UCSD-AML1 (cell line): ENCODE data around the gene SDC1.

ENCODE experiments used
- DNase-seq: peaks from one replicate; lab custom pipeline; 2025; ENCODE audit not compliant: unreplicated experiment; lab: John Stamatoyannopoulos, UW

The SDC1 gene

DNA sequence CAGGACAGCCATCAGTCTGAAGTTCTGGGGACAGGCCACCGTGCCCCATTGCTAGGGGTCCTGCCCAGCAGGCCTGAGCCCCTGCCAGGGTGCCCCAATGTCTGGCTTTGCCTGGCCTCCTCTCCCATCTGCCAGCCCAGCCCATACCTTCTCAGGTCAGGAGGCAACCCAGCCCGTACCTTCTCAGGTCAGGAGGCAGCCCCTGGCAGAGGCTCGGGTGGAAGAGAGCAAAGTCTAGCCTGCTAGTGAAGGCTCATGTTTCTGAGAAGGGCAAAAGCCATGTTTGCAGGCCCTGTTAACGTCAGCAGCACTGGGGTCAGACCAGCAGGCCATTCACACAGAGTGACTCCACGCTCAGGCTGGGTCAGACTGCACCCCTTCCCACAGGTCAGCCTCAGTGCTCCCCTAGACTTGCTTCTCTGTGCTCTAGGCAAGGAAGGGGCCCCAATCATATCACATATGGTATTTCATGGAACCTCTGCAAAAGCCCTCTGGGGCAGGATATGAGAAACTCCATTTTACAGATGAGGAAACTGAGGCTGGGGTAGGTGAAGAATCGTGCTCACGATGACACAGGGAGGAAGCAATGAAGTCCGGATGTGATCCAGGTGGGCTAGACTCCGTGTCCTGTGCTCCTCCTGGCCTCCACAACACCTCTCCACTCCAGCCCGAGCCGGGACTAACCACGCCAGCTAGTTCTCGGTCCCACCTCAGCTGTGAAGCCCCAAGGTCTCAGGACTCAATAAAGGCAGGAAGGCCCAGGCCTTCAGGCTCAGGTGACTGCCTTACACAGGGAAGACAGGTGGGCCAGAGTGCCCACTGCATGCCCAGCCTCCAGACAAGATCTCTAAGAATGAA lies 9.5 kb downstream of the SDC1 start:
- DNase-seq, result no peak

DNA sequence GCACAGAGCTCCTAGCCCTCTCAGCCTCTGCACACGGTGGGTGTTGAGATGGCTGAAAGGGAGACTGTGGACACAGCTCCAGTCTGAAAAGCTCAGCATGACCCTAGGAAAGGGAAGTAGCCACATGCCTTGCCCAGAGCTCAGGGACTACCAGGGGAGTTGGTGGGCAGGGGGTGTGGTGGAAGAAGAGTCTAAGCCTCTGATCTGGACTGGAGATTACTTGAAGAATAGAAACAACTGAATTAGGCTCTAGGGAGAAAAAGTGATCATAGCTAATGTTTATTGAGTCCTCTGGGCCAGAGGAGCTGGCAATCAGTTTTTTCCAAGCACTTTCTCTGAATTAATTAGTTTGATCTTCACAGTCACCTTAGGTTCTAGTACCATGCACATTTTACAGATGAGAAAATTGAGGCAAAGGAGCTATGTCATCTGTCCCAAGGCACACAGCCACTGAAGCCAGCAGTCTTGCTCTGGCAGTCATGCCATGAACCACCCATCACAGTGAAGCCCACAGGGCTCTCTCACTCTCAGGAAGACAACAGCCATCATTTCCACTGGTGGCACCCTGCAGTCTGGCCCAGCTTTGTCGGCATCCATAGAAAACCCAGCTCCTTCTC lies 10.3 kb downstream of the SDC1 start:
- no peak for DNase-seq

DNA sequence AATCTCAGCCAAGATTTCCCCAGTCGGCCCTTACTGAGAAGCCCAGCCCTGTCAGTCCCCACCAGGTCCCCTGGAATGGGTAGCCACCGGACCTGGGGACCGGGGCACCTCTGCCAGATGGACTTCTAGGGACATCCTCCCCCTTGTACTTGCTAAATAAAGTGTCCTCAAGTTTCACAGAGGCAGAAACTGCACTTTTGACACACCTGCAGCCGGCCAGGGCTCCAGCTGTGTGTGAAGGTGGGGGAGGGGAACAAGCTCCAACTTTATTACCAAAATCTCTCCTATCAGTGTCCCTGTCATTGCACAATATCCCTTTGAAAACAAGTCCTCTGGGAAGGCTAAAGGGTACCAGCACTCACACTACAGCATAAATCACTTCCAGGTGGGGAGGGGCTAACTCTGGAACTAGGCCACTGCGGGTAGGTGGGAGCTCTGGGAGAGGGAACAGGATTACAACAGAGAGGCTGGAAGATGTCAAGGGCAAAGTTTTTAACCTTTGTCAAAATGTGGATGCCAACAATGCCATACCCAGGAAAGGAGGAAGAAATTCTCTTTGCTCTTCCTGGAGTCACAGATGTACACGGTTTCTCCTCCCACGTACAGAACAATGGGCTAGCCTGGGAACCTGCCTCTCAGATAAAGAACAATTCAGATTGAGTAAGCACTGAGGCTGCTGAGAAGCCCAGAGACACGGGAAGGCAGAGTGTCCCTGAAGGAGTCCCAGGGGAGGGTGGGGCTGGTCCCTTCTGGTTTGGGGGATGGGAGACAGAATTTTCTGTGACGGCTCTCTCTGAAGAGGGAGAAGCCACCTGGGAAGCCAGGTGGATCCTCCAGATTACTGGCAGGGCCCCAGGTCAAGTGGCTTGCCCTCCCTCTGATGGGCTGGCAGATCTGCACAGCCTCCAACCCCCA lies 11.0 kb downstream of the SDC1 start:
- DNase-seq, result no peak

DNA sequence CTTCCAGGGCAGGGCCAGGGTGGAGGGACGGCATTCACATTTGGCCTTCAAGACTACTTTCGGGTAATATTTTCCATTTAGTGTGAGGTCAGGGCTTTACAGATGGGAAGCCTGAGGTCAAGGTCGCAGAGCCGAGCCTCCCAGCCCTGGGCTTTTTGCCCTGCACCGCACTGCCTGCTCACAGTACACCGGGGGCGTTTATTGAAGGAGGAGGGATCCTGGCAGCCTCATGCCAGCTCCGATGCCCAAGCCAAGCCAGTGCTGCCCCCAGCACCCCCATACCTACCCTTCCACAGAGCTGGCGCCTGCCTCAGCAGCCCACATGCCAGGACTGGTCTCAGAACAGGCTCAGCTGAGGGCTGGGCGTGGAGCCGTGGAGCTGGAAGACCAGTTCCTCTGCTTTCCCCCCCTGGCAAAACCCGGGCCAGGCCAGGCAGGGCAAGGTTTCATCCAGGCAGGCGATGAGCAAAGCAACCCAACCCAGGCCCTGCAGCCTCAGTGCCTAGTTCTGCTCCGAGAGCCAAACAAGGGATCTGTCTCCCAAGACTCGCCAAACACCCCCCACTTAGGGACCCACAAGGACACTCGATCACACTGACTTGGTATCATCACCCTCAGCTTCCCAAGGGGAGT lies 11.9 kb downstream of the SDC1 start:
- DNase-seq, result no peak

DNA sequence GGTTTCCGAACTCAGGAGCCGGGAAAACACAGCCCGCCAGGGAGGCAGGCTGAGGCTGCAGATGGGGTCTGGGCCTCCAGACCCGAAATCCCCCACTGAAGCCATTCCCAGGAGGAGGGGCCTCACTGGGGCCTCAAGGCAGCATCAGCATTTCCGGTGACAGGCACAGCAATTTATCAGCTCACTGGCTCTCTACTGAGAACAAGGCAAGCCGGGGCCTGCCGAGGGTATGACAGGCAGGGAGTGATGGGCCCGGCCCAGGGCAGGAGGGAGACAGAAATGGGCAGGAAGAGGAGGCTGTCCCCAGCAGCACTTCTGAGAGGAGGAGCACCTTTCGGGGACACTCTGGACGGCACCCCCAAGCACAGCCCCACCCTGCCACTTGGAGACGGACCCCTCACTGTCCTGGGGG lies 12.5 kb downstream of the SDC1 start:
- no peak for DNase-seq

DNA sequence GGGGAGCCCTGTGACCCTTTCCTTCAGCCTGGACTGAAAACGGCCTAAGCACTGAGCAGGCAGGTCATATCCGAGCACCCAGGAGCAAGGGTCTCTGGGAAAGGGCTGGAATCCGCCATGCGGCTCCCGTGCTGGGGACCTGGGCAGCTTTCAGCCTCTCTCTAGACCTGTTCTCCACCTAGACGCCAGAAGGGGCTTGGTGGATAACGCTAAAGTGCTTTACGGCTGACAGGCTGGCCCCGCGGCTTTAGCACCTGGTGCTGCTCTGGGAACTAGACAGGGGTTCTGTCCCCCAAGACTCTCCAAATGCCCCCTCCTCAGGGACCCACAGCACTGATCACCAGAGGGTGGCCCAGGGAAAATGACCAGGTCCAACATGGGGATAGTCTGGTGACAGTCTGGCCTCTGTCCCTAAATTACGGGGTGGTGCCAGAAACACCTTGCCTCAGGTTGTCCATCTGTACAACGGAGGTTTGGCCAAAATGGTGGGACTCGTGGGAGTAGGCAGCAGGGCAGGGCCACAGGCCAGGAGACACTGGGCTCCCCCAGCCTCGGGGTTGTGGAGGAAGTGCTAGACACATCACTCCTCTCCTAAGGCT lies 13.0 kb downstream of the SDC1 start:
- no peak for DNase-seq

DNA sequence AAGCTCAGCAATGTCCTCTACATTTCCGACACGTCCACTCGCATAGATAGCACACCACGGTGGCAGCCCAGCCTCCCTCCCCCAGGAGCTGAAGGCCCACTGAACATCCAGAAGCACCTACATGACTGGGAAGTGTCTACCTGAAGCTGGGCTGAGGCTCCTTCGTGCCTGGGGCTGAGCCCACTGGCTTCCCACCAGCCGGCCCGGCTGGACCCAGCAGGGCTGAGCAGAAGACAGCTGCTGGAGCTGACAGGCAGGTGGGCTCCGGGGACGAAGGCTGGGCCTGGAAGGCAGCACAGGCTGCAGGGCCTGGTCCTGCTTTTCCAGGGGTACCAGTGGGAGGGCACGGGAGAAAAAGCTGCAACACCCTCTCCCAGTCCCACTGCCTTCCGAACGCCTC lies 13.5 kb downstream of the SDC1 start:
- no peak for DNase-seq

DNA sequence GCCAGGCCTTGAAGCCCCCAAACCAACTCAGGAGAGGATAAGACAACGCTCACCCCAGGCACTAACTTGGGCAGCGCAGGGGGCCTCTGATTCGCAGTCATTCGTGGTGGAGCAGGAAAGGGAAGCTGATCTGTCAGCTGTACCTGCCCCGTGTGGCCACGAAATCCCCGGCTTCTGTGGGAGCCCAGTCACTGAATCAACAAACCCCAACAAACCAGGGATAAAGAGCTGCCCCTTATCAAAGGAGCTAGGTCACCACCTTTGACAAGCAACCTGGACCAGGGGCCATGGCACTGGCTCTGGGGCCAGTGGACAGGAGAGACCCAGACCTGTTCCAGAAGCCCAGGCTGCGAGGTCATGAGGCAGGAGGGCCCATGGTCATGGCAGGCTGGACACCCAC lies 14.5 kb downstream of the SDC1 start:
- DNase-seq, result no peak

DNA sequence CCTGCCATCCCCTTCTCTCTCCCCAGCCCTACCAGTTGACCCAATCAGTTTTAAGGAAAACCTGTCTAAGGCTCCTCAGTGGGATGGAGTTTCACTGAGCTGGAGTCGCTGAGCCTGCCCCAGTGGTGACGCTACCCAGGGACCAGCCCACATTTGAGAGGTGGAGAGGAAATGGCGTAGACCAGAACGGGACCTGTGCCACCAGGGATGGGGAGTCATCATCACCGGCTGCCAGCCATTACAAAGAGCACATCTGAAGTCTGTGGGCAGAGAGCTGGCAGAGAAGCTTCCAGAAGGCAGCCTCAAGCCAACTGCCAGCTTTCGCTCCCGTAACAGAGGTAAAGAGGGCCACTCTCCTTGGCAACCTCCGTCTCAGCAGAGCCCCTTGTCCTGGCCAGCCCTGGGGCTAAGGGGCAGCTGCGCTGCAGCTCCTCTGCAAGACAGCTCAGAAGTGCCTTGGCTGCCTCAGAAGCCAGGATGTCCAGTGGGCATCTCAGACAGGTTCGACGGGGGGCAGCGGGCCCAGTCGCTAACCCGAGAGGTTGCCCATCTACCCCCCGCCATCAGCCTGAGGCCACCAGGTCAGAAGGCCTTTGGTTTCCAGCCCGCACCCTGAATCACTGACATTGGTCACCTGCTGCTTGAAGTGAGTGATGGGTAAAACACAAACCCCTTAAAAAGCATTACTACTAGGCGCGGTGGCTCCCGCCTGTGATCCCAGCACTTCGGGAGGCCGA lies 15.4 kb downstream of the SDC1 start:
- DNase-seq, result no peak

DNA sequence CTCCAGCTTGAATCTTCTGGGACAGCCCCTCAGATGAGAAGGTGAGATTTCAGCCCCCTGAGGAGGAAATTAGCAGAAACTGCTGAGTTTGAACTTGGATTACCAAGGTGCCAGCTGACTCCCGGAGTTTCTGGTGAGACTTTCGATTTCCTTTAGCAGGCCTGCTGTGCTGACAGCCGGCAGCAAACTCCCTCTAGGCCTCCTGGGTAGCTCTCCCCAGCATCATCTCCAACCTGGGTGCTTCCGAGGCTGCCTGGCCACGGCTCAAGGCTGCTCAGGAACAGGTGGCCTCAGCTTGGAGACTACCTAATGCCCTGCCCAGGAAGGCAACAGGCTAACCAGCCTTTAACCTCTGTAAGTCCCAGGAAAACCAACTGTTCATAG lies 16.5 kb downstream of the SDC1 start:
- no peak for DNase-seq

DNA sequence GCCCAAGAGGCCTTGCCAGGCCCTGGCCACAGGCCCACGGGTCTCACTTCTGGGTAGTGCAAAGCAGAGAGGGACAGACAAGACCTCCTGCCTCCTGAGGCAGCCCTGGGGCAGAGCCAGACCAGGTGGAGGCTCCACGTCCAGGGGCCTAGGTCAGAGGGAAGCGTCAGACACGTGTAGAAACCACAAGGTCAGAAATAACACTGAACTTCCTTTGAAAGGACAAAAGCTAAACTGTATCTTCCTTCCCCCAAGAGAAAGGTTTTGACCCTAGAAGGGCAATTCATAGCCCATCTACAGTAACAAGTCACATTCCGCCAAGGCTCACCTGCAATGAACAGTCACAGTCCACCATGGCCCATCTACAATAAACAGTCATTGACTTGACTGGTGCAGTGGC lies 17.9 kb downstream of the SDC1 start:
- no peak for DNase-seq

DNA sequence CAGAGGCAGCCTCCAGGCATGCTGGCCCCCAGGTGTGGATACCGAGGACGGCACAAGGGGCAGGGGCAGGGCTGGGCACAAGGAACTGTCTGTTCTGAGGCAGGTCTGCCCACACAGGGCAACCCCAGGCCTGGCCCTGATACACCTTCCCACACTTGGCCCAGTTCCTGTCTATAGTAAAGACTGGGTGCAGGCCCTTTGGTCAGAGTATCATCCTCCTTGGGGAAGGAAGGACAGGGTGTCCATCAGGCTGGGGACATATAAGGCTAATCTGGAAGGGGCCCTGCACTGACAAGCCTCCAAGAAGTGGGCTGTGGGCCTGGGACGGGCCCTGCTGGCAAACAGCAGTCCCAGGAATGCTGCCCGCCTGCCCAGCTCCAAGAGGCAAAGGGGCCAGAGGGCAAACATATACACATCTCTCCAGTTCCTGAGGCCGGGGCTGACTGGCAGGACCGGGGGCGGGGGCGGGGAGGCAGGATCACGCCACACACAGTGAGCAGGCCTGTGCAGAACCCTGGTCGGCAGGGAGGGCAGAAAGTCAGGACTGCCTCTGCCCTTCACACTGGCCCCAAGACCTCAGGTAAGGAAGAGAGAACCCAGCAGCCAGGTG lies 18.9 kb downstream of the SDC1 start:
- DNase-seq, result no peak

DNA sequence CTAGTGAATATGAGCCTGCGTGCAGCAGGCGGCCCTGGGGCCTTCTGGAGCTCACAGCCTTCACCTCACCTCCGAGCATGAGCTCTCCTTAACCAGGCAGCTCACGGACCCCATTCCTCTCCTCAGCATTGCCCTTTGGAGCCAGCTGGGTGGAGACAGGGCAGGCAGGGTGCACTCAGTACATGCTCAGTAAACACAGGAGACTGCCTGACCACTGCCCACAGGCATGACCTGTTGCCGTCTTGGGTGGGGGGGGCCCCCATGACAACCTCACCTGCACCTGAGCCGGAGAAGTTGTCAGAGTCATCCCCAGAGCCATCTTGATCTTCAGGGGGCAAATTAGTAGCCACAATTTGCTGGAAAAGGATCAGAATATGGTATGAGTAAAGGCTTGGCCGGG lies 19.9 kb downstream of the SDC1 start:
- no peak for DNase-seq

DNA sequence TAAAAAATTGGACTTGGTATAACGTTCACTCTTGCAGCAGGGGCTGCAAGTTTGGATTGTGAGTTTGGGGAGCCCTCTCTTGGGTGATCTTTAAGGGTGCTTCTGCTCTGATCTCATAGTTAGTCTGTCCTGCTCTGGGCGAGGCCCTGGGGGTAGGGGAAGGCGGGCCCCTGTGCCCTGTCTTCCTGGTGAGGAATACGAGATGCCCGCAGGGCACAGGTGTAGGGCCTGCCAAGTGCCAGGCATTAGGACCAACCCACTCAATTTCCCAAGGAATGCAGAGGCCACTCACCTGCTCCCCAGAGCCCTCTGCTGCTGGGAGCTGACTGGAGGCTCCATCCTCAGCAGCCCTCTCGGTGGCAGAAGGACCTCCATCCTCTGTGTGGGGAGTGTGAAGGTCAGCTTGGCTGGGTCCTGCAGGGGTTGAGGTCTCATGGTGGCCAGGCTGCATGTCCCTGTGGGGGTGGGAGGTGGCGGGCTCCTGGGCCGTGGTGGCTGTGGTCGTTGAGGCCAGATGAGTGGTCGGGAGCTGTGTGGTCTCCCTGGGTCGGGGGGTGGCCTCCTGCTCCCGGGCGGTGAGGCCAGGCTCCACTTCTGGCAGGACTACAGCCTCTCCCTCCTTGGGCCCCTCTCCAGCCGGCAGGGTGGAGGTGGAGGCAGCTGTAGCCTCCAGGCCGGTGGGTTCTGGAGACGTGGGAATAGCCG lies 21.3 kb downstream of the SDC1 start:
- no peak for DNase-seq

DNA sequence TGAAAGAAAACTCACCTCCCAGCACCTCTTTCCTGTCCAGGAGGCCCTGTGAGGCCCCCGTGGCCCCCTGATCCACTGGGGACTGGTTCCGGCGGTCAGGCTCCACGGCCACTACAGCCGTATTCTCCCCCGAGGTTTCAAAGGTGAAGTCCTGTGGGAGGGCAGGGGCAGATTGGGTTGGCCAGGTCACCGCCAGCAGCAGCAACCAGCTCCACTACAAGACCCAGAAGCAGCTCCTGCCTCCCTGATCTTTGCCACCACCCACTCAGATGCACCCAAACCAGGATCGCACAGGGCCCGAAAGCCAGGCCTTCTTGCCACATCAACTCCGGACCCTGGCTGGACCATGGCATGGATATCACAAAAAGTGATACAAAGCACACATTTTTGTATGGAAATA lies 21.9 kb downstream of the SDC1 start:
- DNase-seq, result no peak

DNA sequence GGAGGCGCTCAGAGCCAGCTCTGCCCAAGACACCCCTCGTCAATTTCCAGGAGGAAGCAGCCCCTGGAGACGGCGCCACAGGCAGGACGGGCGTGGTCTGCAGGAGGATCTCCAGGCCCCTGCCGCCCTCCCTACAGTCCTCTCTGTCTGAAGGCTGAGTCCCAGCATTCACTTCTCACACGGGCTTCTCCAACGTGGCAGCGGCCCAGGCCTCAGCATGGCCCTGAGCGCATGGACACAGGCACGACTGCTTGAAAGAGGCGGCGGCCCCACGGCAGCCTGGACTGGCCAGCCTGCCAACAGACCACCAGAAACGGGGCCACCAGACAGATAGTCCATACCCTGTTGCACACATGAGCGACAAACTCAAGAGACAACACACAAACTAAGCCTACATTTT lies 23.3 kb downstream of the SDC1 start:
- no peak for DNase-seq

DNA sequence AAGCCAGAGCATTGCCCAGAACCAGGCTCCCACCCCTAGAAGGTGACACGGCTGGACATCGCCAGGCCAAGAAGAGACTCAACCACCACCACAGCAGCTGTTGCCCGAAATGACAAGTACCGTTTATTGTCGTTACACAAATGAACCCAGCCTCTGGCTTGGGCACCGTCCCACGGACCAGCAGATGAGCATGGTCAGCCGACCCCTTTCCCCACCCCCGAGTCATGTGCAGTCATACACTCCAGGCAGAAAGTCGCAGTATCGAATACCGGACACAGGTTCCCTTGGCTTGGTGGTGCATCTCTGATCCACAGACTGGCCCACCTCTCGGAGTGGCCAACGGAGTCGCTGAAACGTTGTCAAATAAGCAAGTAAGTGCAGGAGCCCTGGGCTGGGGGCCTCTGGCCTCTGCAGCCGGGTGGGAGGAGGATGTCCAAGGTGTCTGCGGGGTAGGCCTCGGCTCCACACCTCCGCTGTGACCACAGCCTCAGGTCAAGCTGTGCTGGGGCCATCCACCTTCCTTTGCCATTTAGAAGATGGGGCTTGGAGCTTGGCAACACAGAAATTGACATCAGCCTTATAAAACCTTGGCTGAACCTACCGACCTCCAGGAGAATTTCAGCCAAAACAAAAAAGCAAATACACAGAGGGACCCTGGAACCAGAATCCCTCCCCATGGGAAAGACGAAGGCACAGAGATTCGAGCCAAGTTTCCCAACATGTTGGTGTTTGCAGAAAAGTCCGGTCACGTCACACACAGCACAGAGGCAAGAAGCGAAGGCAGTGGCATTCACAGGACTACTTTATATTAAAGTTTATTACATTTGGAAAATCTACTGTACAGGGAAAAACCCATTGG lies 24.0 kb downstream of the SDC1 start:
- DNase-seq, result no peak

DNA sequence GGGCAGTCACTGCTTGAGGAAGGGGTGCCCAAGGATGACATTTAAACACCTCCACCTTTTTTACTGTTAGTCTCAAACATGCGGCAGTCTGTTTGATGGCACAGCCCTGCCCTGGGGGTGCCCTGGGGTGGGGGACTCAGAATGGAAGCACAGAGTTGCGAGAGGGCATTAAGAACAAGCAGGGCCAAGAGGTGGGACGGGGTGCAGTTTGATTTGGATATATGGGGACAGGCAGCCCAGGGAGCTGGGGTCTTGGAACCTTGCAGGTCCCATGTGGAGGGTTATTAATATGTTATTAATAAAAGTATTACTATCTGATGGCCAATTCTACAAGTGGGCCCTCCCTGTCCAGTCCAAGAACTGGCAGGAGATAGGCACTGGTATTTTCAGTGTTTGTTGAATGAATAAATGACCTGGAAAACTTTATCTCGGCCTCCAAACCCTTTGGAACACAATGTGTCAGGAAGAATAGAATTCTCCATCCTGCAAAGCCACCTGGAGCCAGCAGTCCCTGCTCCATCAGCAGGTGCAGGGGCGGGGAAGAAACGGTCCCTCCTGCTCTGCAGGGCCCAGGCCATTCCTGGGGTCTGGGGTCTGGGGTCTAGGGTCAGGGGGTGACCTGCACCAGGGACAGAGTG lies 25.2 kb downstream of the SDC1 start:
- no peak for DNase-seq
